Trophoblast cell (in vitro differentiated cells and primary cell): ENCODE data around the gene GZMA.
A peak's percentile ranks its signal among the peaks of the same experiment; 100 is the strongest.

Source experiments
- DNase-seq, 2 donors: peaks; one replicate each; pipeline ENCODE4 v3.0.0-alpha.2; 2016
- H2AFZ ChIP-seq: 2 replicates; pipeline ENCODE4 v1.6.1; 2013; ENCODE audit warnings: low read length, moderate library complexity, mild to moderate bottlenecking; ENCODE audit not compliant: insufficient read depth, poor library complexity
- H2AK5ac ChIP-seq: 2 replicates; pipeline ENCODE4 v1.6.1; 2013; ENCODE audit warnings: mild to moderate bottlenecking, low read length
- H2BK120ac ChIP-seq: 2 replicates; pipeline ENCODE4 v1.6.1; 2013; ENCODE audit warnings: low read length, mild to moderate bottlenecking, moderate library complexity; ENCODE audit not compliant: insufficient read depth, poor library complexity
- H2BK12ac ChIP-seq: 2 replicates; pipeline ENCODE4 v1.6.1; 2013; ENCODE audit warnings: mild to moderate bottlenecking, low read length, moderate library complexity
- H2BK5ac ChIP-seq: 2 replicates; pipeline ENCODE4 v1.6.1; 2013; ENCODE audit warnings: low read length, low read depth, moderate library complexity, mild to moderate bottlenecking; ENCODE audit not compliant: poor library complexity
- H3K14ac ChIP-seq: 2 replicates; pipeline ENCODE4 v1.6.1; 2013; ENCODE audit warnings: mild to moderate bottlenecking, low read length
- H3K18ac ChIP-seq: 2 replicates; pipeline ENCODE4 v1.6.1; 2013; ENCODE audit warnings: mild to moderate bottlenecking, low read length
- H3K23ac ChIP-seq: 2 replicates; pipeline ENCODE4 v1.6.1; 2013; ENCODE audit warnings: low read length
- H3K27ac ChIP-seq: 2 replicates; pipeline ENCODE4 v1.5.1; 2013; ENCODE audit warnings: low read depth, mild to moderate bottlenecking, inconsistent platforms, low read length, moderate library complexity
- H3K27me3 ChIP-seq: 2 replicates; pipeline ENCODE4 v1.6.1; 2013; ENCODE audit warnings: inconsistent platforms, mild to moderate bottlenecking, low read length, moderate library complexity; ENCODE audit not compliant: insufficient read depth
- H3K36me3 ChIP-seq, 2 experiments: 1 replicate in 1 of 2; 2 replicates in 1 of 2; pipeline ENCODE4 v1.6.1; 2013; ENCODE audit warnings: low read length in 2 of 2, mild to moderate bottlenecking in 2 of 2, moderate library complexity in 1 of 2; ENCODE audit not compliant: insufficient read depth in 2 of 2, control insufficient read depth in 1 of 2
- H3K4ac ChIP-seq: 2 replicates; pipeline ENCODE4 v1.6.1; 2013; ENCODE audit warnings: low read depth, mild to moderate bottlenecking, low read length, moderate library complexity
- H3K4me1 ChIP-seq, 2 experiments: 1 replicate in 1 of 2; 2 replicates in 1 of 2; pipeline ENCODE4 v1.6.1; 2013; ENCODE audit warnings: low read length in 2 of 2, mild to moderate bottlenecking in 2 of 2, moderate library complexity in 1 of 2; ENCODE audit not compliant: insufficient read depth in 2 of 2, control insufficient read depth in 1 of 2
- H3K4me2 ChIP-seq: 2 replicates; pipeline ENCODE4 v1.6.1; 2013; ENCODE audit warnings: inconsistent platforms, mild to moderate bottlenecking, low read length, moderate library complexity
- H3K4me3 ChIP-seq: 2 replicates; pipeline ENCODE4 v1.5.1; 2013; ENCODE audit warnings: mild to moderate bottlenecking, low read depth, low read length, inconsistent platforms
- H3K79me1 ChIP-seq: one replicate; pipeline ENCODE4 v1.6.1; 2013; ENCODE audit warnings: low read length
- H3K79me2 ChIP-seq: 2 replicates; pipeline ENCODE4 v1.6.1; 2013; ENCODE audit warnings: low read length, mild to moderate bottlenecking; ENCODE audit not compliant: control insufficient read depth, insufficient read depth, poor library complexity
- H3K9ac ChIP-seq: 2 replicates; pipeline ENCODE4 v1.6.1; 2013; ENCODE audit warnings: mild to moderate bottlenecking, low read length
- H3K9me3 ChIP-seq: 2 replicates; pipeline ENCODE4 v1.6.1; 2013; ENCODE audit warnings: low read depth, mild to moderate bottlenecking, control low read depth, inconsistent platforms, low read length; ENCODE audit not compliant: insufficient read depth
- H4K12ac ChIP-seq: 2 replicates; pipeline ENCODE4 v1.6.1; 2013; ENCODE audit warnings: low read depth, mild to moderate bottlenecking, low read length, moderate library complexity
- H4K8ac ChIP-seq: 2 replicates; pipeline ENCODE4 v1.6.1; 2013; ENCODE audit warnings: low read depth, mild to moderate bottlenecking, low read length, moderate library complexity
- H4K91ac ChIP-seq: one replicate; pipeline ENCODE4 v1.6.1; 2013; ENCODE audit warnings: low read depth, mild to moderate bottlenecking, low read length, moderate library complexity
- WGBS: extraction: QIAGEN DNeasy Blood & Tissue Kit; methylation state at CpG from one replicate; pipeline ENCODE4 v1.1.7; 2013; ENCODE audit warnings: missing lambda C conversion rate; ENCODE audit not compliant: insufficient read length, insufficient coverage; ENCODE audit errors: extremely low coverage; 5-methylcytosine and 5-hydroxymethylcytosine counted together

The GZMA gene

GRCh38 chr5:55071413-55071812 lies 31.0 kb upstream of the GZMA start:
- Histone ChIP-seq H3K4me1 (no peaks in the 10 kb centered on the region), H3K23ac (no peak overlapping the region)
- no CpG with 5 or more reads among the region's 1 CpG for WGBS

GRCh38 chr5:55072666-55073065 lies 29.8 kb upstream of the GZMA start:
- no CpG with 5 or more reads among the region's 2 CpGs for WGBS
- H3K14ac ChIP-seq, result no peak overlapping the region
- H2AK5ac ChIP-seq, result no peak overlapping the region
- no peak overlapping the region for H4K91ac ChIP-seq
- H3K9ac ChIP-seq, result no peak overlapping the region
- no peak overlapping the region for H2BK12ac ChIP-seq
- H3K4me2 ChIP-seq, result no peak overlapping the region
- no peak overlapping the region for H2BK120ac ChIP-seq
- H3K4me3 ChIP-seq, result no peak overlapping the region
- no peaks in the 10 kb centered on the region for H3K4me1 ChIP-seq
- no peak overlapping the region for H4K12ac ChIP-seq
- no peak for DNase-seq
- H3K36me3 ChIP-seq, result no peaks in the 10 kb centered on the region
- no peak overlapping the region for H3K4ac ChIP-seq
- H2AFZ ChIP-seq, result no peak overlapping the region
- no peak overlapping the region for H3K27ac ChIP-seq
- H3K79me2 ChIP-seq, result no peaks in the 10 kb centered on the region
- no peak overlapping the region for H3K18ac ChIP-seq
- H4K8ac ChIP-seq, result no peak overlapping the region
- H3K79me1 ChIP-seq, result no peaks in the 10 kb centered on the region
- H3K9me3 ChIP-seq, result peaks cover 3% of the 10 kb centered on the region
- H2BK5ac ChIP-seq, result no peak overlapping the region
- H3K23ac ChIP-seq, result no peak overlapping the region
- H3K27me3 ChIP-seq, result no peaks in the 10 kb centered on the region

More at GRCh38 chr5:55071413-55071812, 31.0 kb upstream of the GZMA start:
- no peak overlapping the region for H3K18ac ChIP-seq
- H2AK5ac ChIP-seq, result no peak overlapping the region
- no peak overlapping the region for H4K91ac ChIP-seq
- H4K8ac ChIP-seq, result no peak overlapping the region
- no peak overlapping the region for H3K14ac ChIP-seq
- no peak overlapping the region for H3K9ac ChIP-seq
- H3K4me3 ChIP-seq, result no peak overlapping the region
- H3K79me2 ChIP-seq, result no peaks in the 10 kb centered on the region
- H3K27me3 ChIP-seq, result no peaks in the 10 kb centered on the region
- DNase-seq, result no peak
- H3K4me2 ChIP-seq, result no peak overlapping the region
- H2AFZ ChIP-seq, result no peak overlapping the region
- no peaks in the 10 kb centered on the region for H3K79me1 ChIP-seq
- peaks cover 3% of the 10 kb centered on the region for H3K9me3 ChIP-seq
- no peak overlapping the region for H2BK120ac ChIP-seq
- no peak overlapping the region for H2BK5ac ChIP-seq
- H2BK12ac ChIP-seq, result no peak overlapping the region
- no peak overlapping the region for H3K27ac ChIP-seq
- H4K12ac ChIP-seq, result no peak overlapping the region
- no peaks in the 10 kb centered on the region for H3K36me3 ChIP-seq
- H3K4ac ChIP-seq, result no peak overlapping the region

DNA sequence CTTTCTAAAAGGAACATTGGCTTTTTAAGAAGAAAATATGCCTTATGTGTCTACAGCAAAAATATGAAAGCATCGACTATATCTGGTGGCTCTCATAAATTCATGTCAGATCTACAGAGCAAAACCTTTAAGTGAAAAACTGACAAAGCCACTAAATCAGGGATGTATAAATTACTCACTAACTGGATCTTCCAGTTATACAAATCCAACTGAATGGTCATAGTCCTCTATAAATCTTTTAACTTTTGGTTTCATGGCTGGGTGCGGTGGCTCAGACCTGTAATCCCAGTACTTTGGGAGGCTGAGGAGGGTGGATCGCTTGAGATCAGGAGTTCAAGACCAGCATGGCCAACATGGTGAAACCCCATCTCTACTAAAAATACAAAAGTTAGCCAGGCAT lies 29.2 kb upstream of the GZMA start:
- H3K27me3 ChIP-seq, result no peaks in the 10 kb centered on the region
- H4K8ac ChIP-seq, result no peak overlapping the region
- no peak overlapping the region for H3K4me3 ChIP-seq
- no peak overlapping the region for H3K23ac ChIP-seq
- no peak overlapping the region for H3K27ac ChIP-seq
- no peak overlapping the region for H2BK120ac ChIP-seq
- no peaks in the 10 kb centered on the region for H3K4me1 ChIP-seq
- no peak for DNase-seq
- no peak overlapping the region for H3K4ac ChIP-seq
- no peak overlapping the region for H3K14ac ChIP-seq
- H3K36me3 ChIP-seq, result no peaks in the 10 kb centered on the region
- H3K79me2 ChIP-seq, result no peaks in the 10 kb centered on the region
- no peak overlapping the region for H4K91ac ChIP-seq
- H3K9ac ChIP-seq, result no peak overlapping the region
- no peak overlapping the region for H2AK5ac ChIP-seq
- H4K12ac ChIP-seq, result no peak overlapping the region
- no peak overlapping the region for H2BK12ac ChIP-seq
- WGBS, result no CpG with 5 or more reads among the region's 3 CpGs
- no peak overlapping the region for H3K18ac ChIP-seq
- no peak overlapping the region for H2AFZ ChIP-seq
- no peak overlapping the region for H2BK5ac ChIP-seq
- H3K79me1 ChIP-seq, result no peaks in the 10 kb centered on the region
- no peak overlapping the region for H3K4me2 ChIP-seq
- H3K9me3 ChIP-seq, result peaks cover 3% of the 10 kb centered on the region

- Histone ChIP-seq H3K79me1 (no peaks in the 10 kb centered on the region), H3K4ac (no peak overlapping the region), H3K9ac (no peak overlapping the region), H3K9me3 (peaks cover 6% of the 10 kb centered on the region), H2AK5ac (no peak overlapping the region), H4K91ac (no peak overlapping the region), H3K14ac (no peak overlapping the region), H3K27ac (no peak overlapping the region), H3K18ac (no peak overlapping the region), H3K36me3 (no peaks in the 10 kb centered on the region), H2AFZ (no peak overlapping the region), H2BK5ac (no peak overlapping the region), H3K4me2 (no peak overlapping the region), H3K4me3 (no peak overlapping the region), H3K23ac (no peak overlapping the region), H3K79me2 (no peaks in the 10 kb centered on the region), H2BK12ac (no peak overlapping the region), H3K4me1 (no peaks in the 10 kb centered on the region), H4K8ac (no peak overlapping the region), H2BK120ac (no peak overlapping the region), H4K12ac (no peak overlapping the region), H3K27me3 (no peaks in the 10 kb centered on the region)
- DNase-seq, result peak in 1 of 2 donors; percentile 14
Measured at GRCh38 chr5:55081541-55081940, 20.9 kb upstream of the GZMA start.
